Hepatocyte (in vitro differentiated cells): ENCODE measurements around the gene PTAR1. TPM values are rescaled to one million over a fixed set of nuclear protein-coding genes. Genes with fewer than 3 reads are reported as not detected.
A peak's percentile ranks its signal among the peaks of the same experiment; 100 is the strongest.
"Not testable (repeated sequence)": the region's sequence is repeated elsewhere in the genome, so short reads cannot be mapped to it uniquely, and the experiment has no call there.

Experiments
- DNase-seq: peaks from one replicate; pipeline ENCODE4 v3.0.0-alpha.2; 2016; ENCODE audit warnings: low spot score
- H2AFZ ChIP-seq: fragments of 200-600 bp; sonication (generic); 2 replicates; pipeline ENCODE4 v1.6.0; 2016; ENCODE audit warnings: antibody characterized with exemption, mild to moderate bottlenecking
- H3K27ac ChIP-seq: fragments of 200-600 bp; sonication (generic); 2 replicates; pipeline ENCODE4 v1.5.1; 2016; ENCODE audit warnings: mild to moderate bottlenecking
- H3K27me3 ChIP-seq: fragments of 200-600 bp; sonication (generic); 2 replicates; pipeline ENCODE4 v1.6.1; 2016
- H3K36me3 ChIP-seq: fragments of 200-600 bp; sonication (generic); replicated peaks from 2 replicates; pipeline ENCODE4 v1.5.1; 2016; ENCODE audit warnings: low read depth; ENCODE audit not compliant: insufficient read depth
- H3K4me1 ChIP-seq: fragments of 200-600 bp; sonication (generic); 2 replicates; pipeline ENCODE4 v1.5.1; 2016; ENCODE audit warnings: mild to moderate bottlenecking, moderate library complexity; ENCODE audit not compliant: insufficient read depth
- H3K4me2 ChIP-seq: fragments of 200-600 bp; sonication (generic); 2 replicates; pipeline ENCODE4 v1.6.0; 2016
- H3K4me3 ChIP-seq: fragments of 200-600 bp; sonication (generic); 2 replicates; pipeline ENCODE4 v1.5.1; 2016; ENCODE audit warnings: mild to moderate bottlenecking
- H3K79me2 ChIP-seq: fragments of 200-600 bp; sonication (generic); 2 replicates; pipeline ENCODE4 v1.6.0; 2017; ENCODE audit warnings: mild to moderate bottlenecking
- H3K9me2 ChIP-seq: fragments of 200-600 bp; sonication (generic); replicated peaks from 2 replicates; pipeline ENCODE4 v1.6.0; 2017; ENCODE audit warnings: mild to moderate bottlenecking; ENCODE audit not compliant: insufficient read depth
- H3K9me3 ChIP-seq: fragments of 200-600 bp; sonication (generic); 2 replicates; pipeline ENCODE4 v1.5.1; 2016; ENCODE audit warnings: low read depth, mild to moderate bottlenecking
- H4K20me1 ChIP-seq: fragments of 200-600 bp; sonication (generic); 2 replicates; pipeline ENCODE4 v1.6.0; 2016; ENCODE audit warnings: mild to moderate bottlenecking; ENCODE audit not compliant: insufficient read depth, poor library complexity, severe bottlenecking
- CTCF ChIP-seq: fragments of 200-600 bp; sonication (generic); IDR thresholded peaks from 2 replicates; pipeline ENCODE4 v1.5.1; 2016; ENCODE audit warnings: antibody characterized with exemption, mild to moderate bottlenecking; ENCODE audit not compliant: poor library complexity
- EZH2 ChIP-seq: fragments of 200-600 bp; sonication (generic); IDR thresholded peaks from 2 replicates; pipeline ENCODE4 v1.6.1; 2016; ENCODE audit warnings: antibody characterized with exemption, mild to moderate bottlenecking, borderline replicate concordance
- EZH2phosphoT487 ChIP-seq: fragments of 200-600 bp; sonication (generic); IDR thresholded peaks from one replicate; pipeline ENCODE4 v1.6.1; 2018; ENCODE audit warnings: antibody characterized with exemption, mild to moderate bottlenecking, low read depth, moderate library complexity; ENCODE audit not compliant: unreplicated experiment, severe bottlenecking
- WGBS: methylation state at CpG from one replicate; pipeline ENCODE4 v1.1.6; 2016; ENCODE audit warnings: low lambda C conversion rate; ENCODE audit errors: missing lambda C conversion rate; 5-methylcytosine and 5-hydroxymethylcytosine counted together
- polyA plus RNA-seq: library from polyadenylated mRNA; unstranded; fragments of >200 nt; fragmentation: Nextera tagmentation; extraction: Ambion mirVana; gene quantifications from 2 replicates; pipeline ENCODE4 v1.2.1, GENCODE V29; 2016
- total RNA-seq: library from RNA; depleted of rRNA; stranded (reverse); fragments of >200 nt; gene quantifications from 2 replicates; pipeline ENCODE4 v1.2.3, GENCODE V29; 2014

The PTAR1 gene
- total and polyA plus RNA-seq, 2 experiments from 2014 or later: 10.8 to 75.1 TPM

- no peaks in the 10 kb centered on the region for H3K9me2 ChIP-seq
- H3K36me3 ChIP-seq: no peaks in the 10 kb centered on the region
- no peak overlapping the region for H2AFZ ChIP-seq
- 80% methylated on average over 3 of the region's 3 CpGs for WGBS
- no peak overlapping the region for H3K4me2 ChIP-seq
- DNase-seq: no peak
- H3K27ac ChIP-seq: peak overlapping the region; percentile 24
- H3K4me1 ChIP-seq: peaks cover 4% of the 10 kb centered on the region
- H3K27me3 ChIP-seq: no peaks in the 10 kb centered on the region
- TF ChIP-seq EZH2 (no peak), EZH2phosphoT487 (no peak), CTCF (no peak)
- H3K79me2 ChIP-seq: no peaks in the 10 kb centered on the region
- no peak overlapping the region for H3K4me3 ChIP-seq
- no peaks in the 10 kb centered on the region for H4K20me1 ChIP-seq
- no peaks in the 10 kb centered on the region for H3K9me3 ChIP-seq
Observed at GRCh38 chr9:69805962-69806515, 46.2 kb upstream of the PTAR1 start.

- no peaks in the 10 kb centered on the region for H3K36me3 ChIP-seq
- no peak overlapping the region for H3K4me2 ChIP-seq
- no peak overlapping the region for H2AFZ ChIP-seq
- WGBS: 75% methylated on average over 2 of the region's 2 CpGs
- TF ChIP-seq EZH2phosphoT487 (no peak), EZH2 (no peak), CTCF (no peak)
- H3K4me1 ChIP-seq: peaks cover 4% of the 10 kb centered on the region
- no peaks in the 10 kb centered on the region for H4K20me1 ChIP-seq
- peak; percentile 59 for DNase-seq
- no peak overlapping the region for H3K4me3 ChIP-seq
- H3K27me3 ChIP-seq: no peaks in the 10 kb centered on the region
- H3K9me3 ChIP-seq: no peaks in the 10 kb centered on the region
- no peaks in the 10 kb centered on the region for H3K9me2 ChIP-seq
- H3K27ac ChIP-seq: peak overlapping the region; percentile 54
- no peaks in the 10 kb centered on the region for H3K79me2 ChIP-seq
Observed at GRCh38 chr9:69801989-69802388, 42.2 kb upstream of the PTAR1 start.

GRCh38 chr9:69800027-69800426, 40.2 kb upstream of the PTAR1 start:
- H3K9me2 ChIP-seq, H2AFZ ChIP-seq, H4K20me1 ChIP-seq, H3K4me2 ChIP-seq, H3K9me3 ChIP-seq, H3K79me2 ChIP-seq, H3K27me3 ChIP-seq, H3K4me3 ChIP-seq, H3K4me1 ChIP-seq, DNase-seq, H3K36me3 ChIP-seq, H3K27ac ChIP-seq: not testable (repeated sequence)
- 47% methylated on average over 5 of the region's 5 CpGs for WGBS

GRCh38 chr9:69799521-69799920, 39.7 kb upstream of the PTAR1 start:
- 95% methylated on average over 17 of the region's 18 CpGs for WGBS
- H3K4me3 ChIP-seq, DNase-seq, H3K9me2 ChIP-seq, H3K27me3 ChIP-seq, H3K79me2 ChIP-seq, H3K27ac ChIP-seq, H3K4me1 ChIP-seq, H3K4me2 ChIP-seq, H3K9me3 ChIP-seq, H4K20me1 ChIP-seq, H2AFZ ChIP-seq, H3K36me3 ChIP-seq: not testable (repeated sequence)
